ENCODE data around the gene FAM193A.
A peak's percentile ranks its signal among the peaks of the same experiment; 100 is the strongest.
"Not testable (repeated sequence)": the region's sequence is repeated elsewhere in the genome, so short reads cannot be mapped to it uniquely, and the experiment has no call there.

Gene FAM193A

GRCh38 chr4:2607822-2608221 is 71.4 kb downstream of the FAM193A start:
- no peak for DNase-seq (ENCODE audit: low read depth in 2 of 2)
- H3K4me3 ChIP-seq (replicated peaks in 1 of 2; ENCODE audit: low read depth in 2 of 2, low read length in 2 of 2) = no peak overlapping the region
- TF ChIP-seq CTCF (IDR thresholded peaks at IDR 0.05; ENCODE audit: low read depth, low read length) = no peak

GRCh38 chr4:2608291-2608690 is 71.8 kb downstream of the FAM193A start:
- H3K4me3 ChIP-seq (replicated peaks in 1 of 2; ENCODE audit: low read depth in 2 of 2, low read length in 2 of 2) = no peak overlapping the region
- DNase-seq (ENCODE audit: low read depth in 2 of 2) = no peak
- TF ChIP-seq CTCF (IDR thresholded peaks at IDR 0.05; ENCODE audit: low read depth, low read length) = no peak

GRCh38 chr4:2615821-2616220 is 79.4 kb downstream of the FAM193A start:
- no peak for TF ChIP-seq CTCF (IDR thresholded peaks at IDR 0.05; ENCODE audit: low read depth, low read length)
- H3K4me3 ChIP-seq (replicated peaks in 1 of 2; ENCODE audit: low read depth in 2 of 2, low read length in 2 of 2) = no peak overlapping the region
- no peak for DNase-seq (ENCODE audit: low read depth in 2 of 2)

GRCh38 chr4:2617955-2618354 is 81.5 kb downstream of the FAM193A start:
- peak in 1 of 2 donors; percentile 10 for DNase-seq (ENCODE audit: low read depth in 2 of 2)
- no peak for TF ChIP-seq CTCF (IDR thresholded peaks at IDR 0.05; ENCODE audit: low read depth, low read length)
- H3K4me3 ChIP-seq (replicated peaks in 1 of 2; ENCODE audit: low read depth in 2 of 2, low read length in 2 of 2) = no peak overlapping the region

GRCh38 chr4:2618729-2619128 is 82.3 kb downstream of the FAM193A start:
- H3K4me3 ChIP-seq (replicated peaks in 1 of 2; ENCODE audit: low read depth in 2 of 2, low read length in 2 of 2); DNase-seq (ENCODE audit: low read depth in 2 of 2): not testable (repeated sequence)

GRCh38 chr4:2619459-2619858 is 83.0 kb downstream of the FAM193A start:
- TF ChIP-seq CTCF (IDR thresholded peaks at IDR 0.05; ENCODE audit: low read depth, low read length) = no peak
- DNase-seq (ENCODE audit: low read depth in 2 of 2) = no peak
- no peak overlapping the region for H3K4me3 ChIP-seq (replicated peaks in 1 of 2; ENCODE audit: low read depth in 2 of 2, low read length in 2 of 2)

- TF ChIP-seq CTCF (IDR thresholded peaks at IDR 0.05; ENCODE audit: low read depth, low read length) = no peak
- no peak overlapping the region for H3K4me3 ChIP-seq (replicated peaks in 1 of 2; ENCODE audit: low read depth in 2 of 2, low read length in 2 of 2)
- DNase-seq (ENCODE audit: low read depth in 2 of 2) = no peak
Observed at GRCh38 chr4:2621419-2621818, 85.0 kb downstream of the FAM193A start.

Data from cardiac fibroblast (primary cell).